Naive B cell (primary cell): ENCODE results near the gene DDX46. TPM values are rescaled to one million over a fixed set of nuclear protein-coding genes. Genes with fewer than 3 reads are reported as not detected.
"Not testable (repeated sequence)": the region's sequence is repeated elsewhere in the genome, so short reads cannot be mapped to it uniquely, and the experiment has no call there.

Experiments
- ATAC-seq, 2 donors: fragments of 150-1000 bp; cut with Tn5 transposase; 2 replicates each; pipeline ENCODE4 v1.10.0; 2021; ENCODE audit warnings: low read depth in 2 of 2, mild to moderate bottlenecking in 2 of 2, moderate library complexity in 2 of 2
- DNase-seq: peaks from one replicate; pipeline ENCODE4 v3.0.0; 2022
- H3K27ac Mint-ChIP-seq, 6 donors: one replicate each; pipeline ENCODE4 v1.8.0; 2020 to 2022; ENCODE audit warnings: mild to moderate bottlenecking in 6 of 6, mixed read lengths in 6 of 6, moderate library complexity in 5 of 6, inconsistent platforms in 2 of 6
- H3K27me3 Mint-ChIP-seq, 3 donors: one replicate each; pipeline ENCODE4 v1.8.0; 2021 to 2022; ENCODE audit warnings: mixed read lengths in 3 of 3, mild to moderate bottlenecking in 1 of 3
- H3K36me3 Mint-ChIP-seq, 2 donors: one replicate each; pipeline ENCODE4 v1.8.0; 2020 to 2022; ENCODE audit warnings: mixed read lengths in 2 of 2, inconsistent platforms in 1 of 2, mild to moderate bottlenecking in 1 of 2
- H3K4me1 Mint-ChIP-seq, 3 donors: one replicate each; pipeline ENCODE4 v1.8.0; 2020 to 2022; ENCODE audit warnings: mixed read lengths in 3 of 3, inconsistent platforms in 1 of 3, mild to moderate bottlenecking in 1 of 3, moderate library complexity in 1 of 3
- H3K4me3 Mint-ChIP-seq, 8 donors: one replicate each; pipeline ENCODE4 v1.8.0; 2020 to 2022; ENCODE audit warnings: mild to moderate bottlenecking in 8 of 8, mixed read lengths in 8 of 8, moderate library complexity in 8 of 8, inconsistent platforms in 2 of 8
- H3K9me3 Mint-ChIP-seq, 7 donors: one replicate each; pipeline ENCODE4 v1.8.0; 2020 to 2022; ENCODE audit warnings: mixed read lengths in 7 of 7, mild to moderate bottlenecking in 5 of 7, inconsistent platforms in 2 of 7, moderate library complexity in 1 of 7
- polyA plus RNA-seq, 6 donors: library from polyadenylated mRNA; unstranded; fragments of 300-500 nt; fragmentation: Illumina TruSeq; gene quantifications; one replicate each; pipeline ENCODE4 v1.2.3, GENCODE V29; 2021; ENCODE audit warnings: low read depth in 6 of 6

DDX46 gene, protein sequence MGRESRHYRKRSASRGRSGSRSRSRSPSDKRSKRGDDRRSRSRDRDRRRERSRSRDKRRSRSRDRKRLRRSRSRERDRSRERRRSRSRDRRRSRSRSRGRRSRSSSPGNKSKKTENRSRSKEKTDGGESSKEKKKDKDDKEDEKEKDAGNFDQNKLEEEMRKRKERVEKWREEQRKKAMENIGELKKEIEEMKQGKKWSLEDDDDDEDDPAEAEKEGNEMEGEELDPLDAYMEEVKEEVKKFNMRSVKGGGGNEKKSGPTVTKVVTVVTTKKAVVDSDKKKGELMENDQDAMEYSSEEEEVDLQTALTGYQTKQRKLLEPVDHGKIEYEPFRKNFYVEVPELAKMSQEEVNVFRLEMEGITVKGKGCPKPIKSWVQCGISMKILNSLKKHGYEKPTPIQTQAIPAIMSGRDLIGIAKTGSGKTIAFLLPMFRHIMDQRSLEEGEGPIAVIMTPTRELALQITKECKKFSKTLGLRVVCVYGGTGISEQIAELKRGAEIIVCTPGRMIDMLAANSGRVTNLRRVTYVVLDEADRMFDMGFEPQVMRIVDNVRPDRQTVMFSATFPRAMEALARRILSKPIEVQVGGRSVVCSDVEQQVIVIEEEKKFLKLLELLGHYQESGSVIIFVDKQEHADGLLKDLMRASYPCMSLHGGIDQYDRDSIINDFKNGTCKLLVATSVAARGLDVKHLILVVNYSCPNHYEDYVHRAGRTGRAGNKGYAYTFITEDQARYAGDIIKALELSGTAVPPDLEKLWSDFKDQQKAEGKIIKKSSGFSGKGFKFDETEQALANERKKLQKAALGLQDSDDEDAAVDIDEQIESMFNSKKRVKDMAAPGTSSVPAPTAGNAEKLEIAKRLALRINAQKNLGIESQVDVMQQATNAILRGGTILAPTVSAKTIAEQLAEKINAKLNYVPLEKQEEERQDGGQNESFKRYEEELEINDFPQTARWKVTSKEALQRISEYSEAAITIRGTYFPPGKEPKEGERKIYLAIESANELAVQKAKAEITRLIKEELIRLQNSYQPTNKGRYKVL
- 10 to 100 TPM; 17.7 to 24.7 (median 18.9) TPM for polyA plus RNA-seq

DNA sequence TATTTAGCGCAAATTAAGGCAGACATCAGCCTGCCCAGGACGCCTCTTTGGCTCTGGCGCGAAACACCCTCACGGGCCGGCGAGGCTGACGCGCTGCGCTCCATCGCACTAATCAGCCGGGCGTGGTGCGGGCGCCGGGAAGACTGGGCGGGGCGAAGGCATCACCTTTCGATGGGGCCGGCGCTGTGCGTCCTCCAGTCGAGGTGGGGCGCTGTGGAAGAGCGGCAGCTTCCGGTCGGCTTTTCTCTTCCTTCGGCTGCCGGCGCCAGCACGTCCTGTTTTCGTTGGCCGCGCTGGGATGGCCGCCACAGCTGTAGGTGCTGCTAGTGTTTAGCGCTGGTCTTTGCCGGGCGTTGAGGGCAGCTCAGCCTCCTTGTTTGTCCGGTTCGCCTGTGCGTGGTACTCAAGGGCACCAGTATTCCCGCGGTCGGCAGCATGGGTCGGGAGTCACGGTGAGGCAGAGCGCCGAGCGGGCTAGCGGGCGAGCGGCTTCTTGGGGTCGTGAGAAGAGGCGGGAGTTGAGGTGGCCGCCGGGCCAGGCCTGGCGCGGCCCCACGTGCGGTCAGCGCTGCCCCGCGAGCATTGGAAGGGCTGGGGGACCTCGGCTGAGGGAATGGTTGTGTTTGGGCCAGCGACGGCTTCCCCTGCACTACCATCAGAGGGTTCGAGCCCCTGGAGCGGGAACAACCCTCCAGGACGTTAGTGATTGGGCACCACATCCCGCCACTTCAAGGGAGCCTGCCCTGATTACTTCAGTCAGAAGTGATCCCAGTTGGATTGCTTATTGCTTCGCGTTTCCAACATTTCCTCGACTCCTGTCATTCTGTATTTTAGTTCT, at the start of gene DDX46:
Gene DDX46 (plus strand): TSS at position 276 of the 838 bp plus-strand sequence. CDS start 160 bp downstream, at position 436.
- H3K4me1 Mint-ChIP-seq: peaks cover 31 to 40% (median 38%) of the 10 kb centered on the region in 3 donors
- H3K27me3 Mint-ChIP-seq: no peaks in the 10 kb centered on the region
- H3K36me3 Mint-ChIP-seq: no peaks in the 10 kb centered on the region
- no peaks in the 10 kb centered on the region for H3K9me3 Mint-ChIP-seq
- H3K4me3 Mint-ChIP-seq: peak within 1 kb of the TSS; percentile 99 to 100 (median 100)
- H3K27ac Mint-ChIP-seq: peak within 1 kb of the TSS; percentile 93 to 99 (median 97)
- peak; percentile 89 for DNase-seq
- ATAC-seq: peak; percentile 94 to 97

DNA sequence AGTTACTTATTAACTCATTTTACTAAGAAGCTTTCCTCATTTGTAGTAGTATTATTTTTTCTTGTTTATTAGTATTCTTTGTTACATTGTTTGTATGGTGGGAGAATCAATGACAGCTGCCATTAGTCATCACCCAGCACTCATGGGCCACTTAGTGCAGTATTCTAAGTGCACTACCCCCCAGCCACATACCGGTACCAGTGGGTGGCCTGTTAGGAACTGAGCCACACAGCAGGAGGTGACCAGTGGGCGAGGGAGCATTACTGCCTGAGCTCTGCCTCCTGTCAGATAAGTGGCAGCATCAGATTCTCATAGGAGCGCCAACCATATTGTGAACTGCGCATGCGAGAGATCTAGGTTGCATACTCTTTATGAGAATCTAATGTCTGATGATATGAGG, 44.5 kb upstream of the DDX46 start:
- Mint-ChIP-seq H3K27ac (no peak overlapping the region), H3K36me3 (peaks cover 12 to 15% of the 10 kb centered on the region in 2 donors)

DNA sequence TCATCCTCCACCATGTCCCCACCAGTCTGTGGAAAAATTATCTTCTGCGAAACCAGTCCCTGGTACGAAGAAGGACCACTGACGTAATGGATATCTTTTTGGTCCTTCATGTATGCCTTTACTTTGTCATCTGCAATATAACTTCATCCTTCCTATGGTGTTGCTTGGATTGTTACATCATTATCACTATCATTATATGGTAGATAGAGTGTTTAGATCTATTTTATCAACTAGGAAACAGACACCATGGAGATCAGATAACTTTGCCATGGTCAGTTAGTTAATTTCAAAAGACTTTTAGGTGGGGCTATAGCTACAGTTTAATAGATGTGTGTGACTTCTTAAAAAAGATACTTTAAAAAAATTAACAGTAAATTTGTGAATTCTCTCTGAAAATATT, 44.0 kb upstream of the DDX46 start:
- Mint-ChIP-seq H3K27ac (no peak overlapping the region), H3K36me3 (peaks cover 12 to 15% of the 10 kb centered on the region in 2 donors), H3K9me3 (no peaks in the 10 kb centered on the region), H3K4me3 (no peak overlapping the region), H3K4me1 (no peaks in the 10 kb centered on the region), H3K27me3 (no peaks in the 10 kb centered on the region)
- DNase-seq (no peak), ATAC-seq (no peak)

More for the DNA sequence above, 44.5 kb upstream of the DDX46 start:
- no peak for DNase-seq
- H3K27me3 Mint-ChIP-seq: no peaks in the 10 kb centered on the region
- no peak overlapping the region for H3K4me3 Mint-ChIP-seq
- H3K9me3 Mint-ChIP-seq: no peaks in the 10 kb centered on the region
- no peak for ATAC-seq
- no peaks in the 10 kb centered on the region for H3K4me1 Mint-ChIP-seq

DNA sequence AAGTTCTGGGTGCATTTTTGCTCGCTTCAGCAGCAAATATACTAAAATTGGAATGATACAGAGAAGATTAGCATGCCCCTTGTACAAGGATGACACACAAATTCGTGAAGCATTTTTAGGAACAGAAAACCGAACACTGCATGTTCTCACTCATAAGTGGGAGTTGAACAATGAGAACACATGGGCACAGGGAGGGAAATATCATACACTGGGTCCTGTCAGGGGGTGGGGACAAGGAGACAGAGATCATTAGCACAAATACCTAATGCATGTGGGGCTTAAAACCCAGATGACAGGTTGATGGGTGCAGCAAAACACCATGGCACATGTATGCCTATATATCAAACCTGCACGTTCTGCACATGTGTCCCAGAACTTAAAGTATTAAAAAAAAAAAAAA, 43.1 kb upstream of the DDX46 start:
- not testable (repeated sequence) for ATAC-seq, H3K9me3 Mint-ChIP-seq, H3K4me1 Mint-ChIP-seq, DNase-seq, H3K27me3 Mint-ChIP-seq
- H3K36me3 Mint-ChIP-seq: peaks cover 8 to 18% of the 10 kb centered on the region in 2 donors
- peak overlapping the region in 2 of 6 donors; percentile 47 to 57 for H3K27ac Mint-ChIP-seq
- H3K4me3 Mint-ChIP-seq: peak overlapping the region in 1 of 8 donors; percentile 56

DNA sequence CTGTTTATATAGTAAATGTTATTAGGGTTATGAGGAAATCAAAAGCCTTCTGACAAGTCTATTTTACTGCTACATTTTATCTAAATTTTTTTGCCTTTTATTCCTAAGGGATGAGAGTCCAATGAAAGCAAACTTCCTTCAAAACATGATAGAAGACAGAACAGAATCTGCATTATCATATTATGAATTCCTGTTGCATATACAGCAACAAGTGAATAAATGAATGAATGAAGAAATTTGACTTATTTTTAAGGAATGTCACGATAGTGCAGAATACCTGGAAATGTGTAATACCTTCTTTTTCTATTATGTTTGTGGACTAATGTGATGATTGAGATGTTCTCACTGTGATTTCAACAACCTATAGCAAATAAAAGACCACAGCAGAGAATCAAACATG, 33.7 kb upstream of the DDX46 start:
- peaks cover 0 to 4% of the 10 kb centered on the region in 2 donors for H3K36me3 Mint-ChIP-seq
- no peak overlapping the region for H3K27ac Mint-ChIP-seq

DNA sequence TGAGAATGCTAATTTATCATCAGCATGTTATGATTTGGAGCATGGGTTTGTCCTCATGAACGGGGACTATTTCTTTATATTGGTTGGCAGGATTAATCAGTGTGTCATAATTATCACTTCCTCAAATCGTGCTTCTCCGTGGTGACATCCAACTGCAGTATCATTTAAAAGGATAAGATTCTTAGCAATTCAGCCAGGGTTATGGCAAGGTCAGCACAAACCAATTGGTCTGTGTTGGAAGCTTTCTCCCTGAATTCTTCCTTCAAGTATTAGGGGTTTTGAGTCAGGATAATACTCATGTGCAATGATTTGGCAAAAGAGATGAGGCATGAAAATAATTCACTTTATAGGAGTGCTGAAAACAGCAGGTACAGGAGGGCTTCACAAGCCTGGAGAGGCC, 25.8 kb upstream of the DDX46 start:
- no peak for DNase-seq
- no peaks in the 10 kb centered on the region for H3K9me3 Mint-ChIP-seq
- no peak overlapping the region for H3K27ac Mint-ChIP-seq
- H3K27me3 Mint-ChIP-seq: no peaks in the 10 kb centered on the region
- H3K4me3 Mint-ChIP-seq: no peak overlapping the region
- H3K36me3 Mint-ChIP-seq: no peaks in the 10 kb centered on the region
- ATAC-seq: no peak
- peaks cover 4 to 22% (median 14%) of the 10 kb centered on the region in 3 donors for H3K4me1 Mint-ChIP-seq

More for the DNA sequence above, 33.7 kb upstream of the DDX46 start:
- no peaks in the 10 kb centered on the region for H3K27me3 Mint-ChIP-seq
- DNase-seq (no peak), ATAC-seq (no peak)
- no peaks in the 10 kb centered on the region for H3K4me1 Mint-ChIP-seq
- H3K9me3 Mint-ChIP-seq: no peaks in the 10 kb centered on the region
- H3K4me3 Mint-ChIP-seq: no peak overlapping the region

DNA sequence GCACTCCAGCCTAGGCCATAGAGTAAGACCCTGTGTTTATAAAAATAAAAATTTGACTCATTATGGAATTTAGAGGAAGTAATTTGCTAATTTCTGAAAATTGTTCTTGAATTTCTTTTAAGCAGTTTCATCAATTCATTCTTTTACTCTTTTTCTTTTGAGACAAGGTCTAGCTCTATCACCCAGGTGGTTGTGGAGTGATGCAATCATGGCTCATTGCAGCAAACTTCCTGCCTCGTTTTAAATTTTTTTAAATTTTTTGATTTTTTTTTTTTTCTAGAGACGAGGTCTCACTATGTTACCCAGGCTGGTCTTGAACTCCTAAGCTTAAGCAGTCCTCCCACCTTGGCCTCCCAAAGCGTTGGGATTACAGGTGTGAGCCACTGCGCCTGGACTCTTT, 23.3 kb upstream of the DDX46 start:
- Mint-ChIP-seq H3K27ac (no peak overlapping the region), H3K27me3 (no peaks in the 10 kb centered on the region), H3K4me1 (peaks cover 13 to 42% (median 34%) of the 10 kb centered on the region in 3 donors), H3K9me3 (no peaks in the 10 kb centered on the region), H3K36me3 (no peaks in the 10 kb centered on the region), H3K4me3 (no peak overlapping the region)
- no peak for ATAC-seq
- DNase-seq: no peak

DNA sequence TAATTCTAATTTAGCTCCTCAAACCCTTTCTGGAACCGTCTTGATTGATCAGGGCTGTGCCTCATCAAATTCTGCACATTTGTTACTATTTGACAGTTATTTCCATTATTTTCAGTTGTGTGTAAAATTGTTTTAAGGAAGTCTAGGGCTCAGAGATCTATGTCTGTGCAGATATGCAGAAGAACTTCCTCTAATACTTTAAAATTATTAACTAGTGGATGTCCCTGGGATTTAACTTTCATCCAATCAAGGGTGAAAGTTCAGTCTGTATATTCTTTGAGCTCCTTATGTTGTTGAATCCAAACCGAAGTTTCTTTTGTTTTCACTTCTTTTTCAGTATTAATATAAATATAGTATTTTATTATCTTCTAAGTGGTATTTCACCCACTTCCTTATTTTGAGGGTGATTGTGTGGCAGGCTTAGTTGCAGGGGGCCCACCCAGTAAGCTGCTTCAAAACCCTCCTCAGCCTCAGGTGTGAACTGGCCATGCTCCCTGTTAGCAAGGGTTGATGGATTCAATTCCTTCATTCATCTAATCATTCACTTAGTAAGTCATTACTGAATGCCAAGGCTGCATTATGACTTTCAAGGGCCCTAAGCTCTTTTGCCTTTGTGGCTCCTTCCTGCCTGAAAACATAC, 22.3 kb upstream of the DDX46 start:
- Mint-ChIP-seq H3K4me3 (peak overlapping the region in 5 of 8 donors; percentile 15 to 96 (median 92)), H3K36me3 (no peaks in the 10 kb centered on the region), H3K27me3 (no peaks in the 10 kb centered on the region), H3K27ac (peak overlapping the region in 5 of 6 donors; percentile 28 to 86 (median 83)), H3K4me1 (peaks cover 13 to 52% (median 34%) of the 10 kb centered on the region in 3 donors), H3K9me3 (no peaks in the 10 kb centered on the region)
- peak; percentile 20 for DNase-seq
- ATAC-seq: no peak

DNA sequence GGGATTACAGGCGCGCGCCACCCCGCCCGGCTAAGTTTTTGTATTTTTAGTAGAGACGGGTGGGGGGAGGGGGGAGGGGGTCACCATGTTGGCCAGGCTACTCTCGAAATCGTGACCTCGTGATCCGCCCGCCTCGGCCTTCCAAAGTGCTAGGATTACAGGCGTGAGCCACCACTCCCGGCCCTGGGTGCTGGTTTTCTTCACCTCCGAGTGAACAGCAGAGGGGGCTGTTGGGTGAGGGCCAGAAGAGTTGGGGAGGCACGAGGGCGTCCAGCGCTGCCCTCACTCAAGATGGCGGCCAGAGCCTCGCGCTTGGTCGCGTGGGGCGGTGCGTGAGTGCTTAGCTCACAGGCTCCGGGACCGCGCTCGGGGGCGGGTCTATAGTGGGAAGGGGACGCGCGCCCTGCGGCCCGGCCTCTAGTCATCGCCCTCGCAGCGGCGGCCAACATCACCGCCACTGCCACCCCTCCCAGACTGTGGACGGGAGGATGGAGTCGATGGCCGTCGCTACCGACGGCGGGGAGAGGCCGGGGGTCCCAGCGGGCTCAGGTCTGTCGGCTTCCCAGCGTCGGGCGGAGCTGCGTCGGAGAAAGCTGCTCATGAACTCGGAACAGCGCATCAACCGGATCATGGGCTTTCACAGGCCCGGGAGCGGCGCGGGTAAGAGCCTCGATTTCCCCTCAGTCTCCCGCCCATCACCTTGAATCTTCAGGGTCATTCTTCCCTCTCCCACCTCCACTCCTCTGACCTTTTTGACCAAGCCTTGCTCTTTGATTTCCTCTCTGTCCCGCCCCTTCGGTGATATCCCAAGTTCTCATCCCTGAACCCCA, 20.2 kb upstream of the DDX46 start, which contains the start of gene CAMLG:
Gene CAMLG (plus strand): TSS at position 416 of the 830 bp plus-strand sequence. CDS start 73 bp downstream, at position 489.
- Mint-ChIP-seq H3K4me1 (peaks cover 13 to 52% (median 34%) of the 10 kb centered on the region in 3 donors), H3K4me3 (peak within 1 kb of the TSS; percentile 92 to 99 (median 96)), H3K36me3 (no peaks in the 10 kb centered on the region), H3K9me3 (no peaks in the 10 kb centered on the region), H3K27ac (peak within 1 kb of the TSS; percentile 92 to 97 (median 92)), H3K27me3 (no peaks in the 10 kb centered on the region)
- DNase-seq (peak; percentile 96), ATAC-seq (peak; percentile 95 to 96)

DNA sequence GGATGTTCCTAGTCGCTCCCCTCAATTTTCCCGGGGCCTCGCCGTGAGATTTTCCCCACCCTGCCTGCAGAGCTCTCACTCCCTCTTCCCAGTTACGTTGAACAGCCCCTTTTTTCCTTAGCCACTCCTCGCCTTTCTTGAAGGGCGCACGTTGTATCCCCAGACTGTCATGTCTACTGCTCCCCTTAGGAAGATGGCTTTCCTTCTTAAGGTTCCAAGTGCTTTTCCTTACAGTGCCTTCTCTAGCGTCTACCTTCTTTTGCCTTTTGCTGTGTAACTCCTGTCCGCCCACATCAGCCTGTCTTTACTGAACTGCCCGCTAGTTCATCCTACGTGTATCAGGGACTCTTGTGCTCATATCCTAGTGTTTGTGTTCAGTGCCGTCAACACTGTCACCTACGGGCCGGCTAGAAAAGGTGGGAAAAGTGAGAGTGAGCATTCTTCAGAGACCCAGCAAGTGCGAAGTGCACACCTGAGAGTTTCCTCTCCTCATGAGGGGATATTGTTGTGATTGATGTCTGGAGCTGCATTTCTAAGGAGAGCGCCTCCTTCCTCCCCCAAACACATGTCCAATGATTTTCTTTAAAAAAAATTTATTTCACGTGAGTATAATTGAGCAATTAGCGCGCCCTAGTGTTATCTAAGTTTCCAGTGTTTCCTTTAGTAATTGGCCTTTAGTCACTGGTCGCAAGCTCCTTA, 19.5 kb upstream of the DDX46 start:
- Mint-ChIP-seq H3K27ac (peak overlapping the region; percentile 92 to 97 (median 92)), H3K4me3 (peak overlapping the region; percentile 92 to 99 (median 96)), H3K27me3 (no peaks in the 10 kb centered on the region), H3K4me1 (peaks cover 13 to 52% (median 34%) of the 10 kb centered on the region in 3 donors), H3K36me3 (no peaks in the 10 kb centered on the region), H3K9me3 (no peaks in the 10 kb centered on the region)
- DNase-seq (peak; percentile 39), ATAC-seq (peak; percentile 28 to 30)

DNA sequence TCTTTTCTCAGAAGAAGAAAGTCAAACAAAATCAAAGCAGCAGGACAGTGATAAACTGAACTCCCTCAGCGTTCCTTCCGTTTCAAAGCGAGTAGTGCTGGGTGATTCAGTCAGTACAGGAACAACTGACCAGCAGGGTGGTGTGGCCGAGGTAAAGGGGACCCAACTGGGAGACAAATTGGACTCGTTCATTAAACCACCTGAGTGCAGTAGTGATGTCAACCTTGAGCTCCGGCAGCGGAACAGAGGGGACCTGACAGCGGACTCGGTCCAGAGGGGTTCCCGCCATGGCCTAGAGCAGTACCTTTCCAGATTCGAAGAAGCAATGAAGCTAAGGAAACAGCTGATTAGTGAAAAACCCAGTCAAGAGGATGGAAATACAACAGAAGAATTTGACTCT, 17.5 kb upstream of the DDX46 start:
- H3K9me3 Mint-ChIP-seq: no peaks in the 10 kb centered on the region
- no peak overlapping the region for H3K27ac Mint-ChIP-seq
- no peak for DNase-seq
- H3K4me3 Mint-ChIP-seq: peak overlapping the region in 1 of 8 donors; percentile 9
- no peaks in the 10 kb centered on the region for H3K27me3 Mint-ChIP-seq
- peaks cover 10 to 47% (median 31%) of the 10 kb centered on the region in 3 donors for H3K4me1 Mint-ChIP-seq
- no peak for ATAC-seq
- no peaks in the 10 kb centered on the region for H3K36me3 Mint-ChIP-seq
